Activated naive CD4-positive, alpha-beta T cell treated with anti-CD3 and anti-CD28 coated beads, Interleukin-2, amount 50 U/mL, for 16 hours (primary cell): ENCODE results near the gene JAG2.

Experiments used
- DNase-seq: peaks from one replicate; pipeline ENCODE4 v3.0.0-alpha.2; 2020

JAG2 gene

DNA sequence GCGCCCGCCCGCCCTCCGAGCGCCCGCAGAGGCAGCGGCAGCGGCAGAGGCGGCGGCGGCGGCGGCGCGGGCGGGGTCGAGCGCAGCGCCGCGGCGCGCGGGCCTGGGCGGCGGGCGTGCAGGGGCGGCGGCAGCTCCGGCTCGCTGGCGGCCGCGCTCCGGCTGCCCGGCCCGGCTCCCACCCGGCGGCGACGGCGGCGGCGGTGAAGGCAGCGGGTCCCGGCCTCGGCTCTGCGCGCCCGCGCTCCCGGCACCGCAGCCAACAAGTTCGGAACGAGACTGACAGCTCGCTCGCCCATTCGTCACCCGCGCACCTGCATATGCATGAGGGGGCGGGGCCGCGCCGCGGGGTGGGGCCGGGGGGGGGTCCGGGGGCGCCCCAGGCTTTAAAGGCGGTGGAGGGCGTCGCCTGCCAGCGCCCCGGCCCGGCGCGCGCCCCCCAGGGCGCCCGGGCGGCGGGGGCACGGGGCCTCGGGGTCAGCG lies at the start of gene JAG2:
Gene JAG2, minus strand, starts transcription at position 281 of the 483 bp plus-strand sequence. CDS start 356 bp downstream, outside the sequence.
- peak; percentile 66 for DNase-seq

DNA sequence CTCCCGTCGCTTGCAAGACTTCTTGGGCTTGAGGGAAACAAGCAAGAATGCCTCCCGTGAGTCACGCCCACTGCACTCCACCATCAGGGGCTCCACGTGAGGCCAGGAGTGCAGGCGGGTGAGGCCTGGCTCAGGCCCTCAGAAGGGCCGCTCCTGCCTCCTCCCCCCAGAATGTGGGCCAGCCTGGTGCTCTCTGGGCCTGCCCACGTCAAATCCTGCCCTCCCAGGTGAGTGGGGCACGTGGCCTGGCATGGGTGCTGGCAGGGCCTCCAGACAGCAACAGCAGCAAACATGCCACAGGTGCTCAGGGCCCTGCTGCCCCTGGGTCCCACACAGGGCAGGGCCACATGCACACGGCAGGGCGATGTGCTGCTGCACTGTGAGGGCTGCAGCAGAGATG lies 49.2 kb upstream of the JAG2 start:
- DNase-seq = no peak

DNA sequence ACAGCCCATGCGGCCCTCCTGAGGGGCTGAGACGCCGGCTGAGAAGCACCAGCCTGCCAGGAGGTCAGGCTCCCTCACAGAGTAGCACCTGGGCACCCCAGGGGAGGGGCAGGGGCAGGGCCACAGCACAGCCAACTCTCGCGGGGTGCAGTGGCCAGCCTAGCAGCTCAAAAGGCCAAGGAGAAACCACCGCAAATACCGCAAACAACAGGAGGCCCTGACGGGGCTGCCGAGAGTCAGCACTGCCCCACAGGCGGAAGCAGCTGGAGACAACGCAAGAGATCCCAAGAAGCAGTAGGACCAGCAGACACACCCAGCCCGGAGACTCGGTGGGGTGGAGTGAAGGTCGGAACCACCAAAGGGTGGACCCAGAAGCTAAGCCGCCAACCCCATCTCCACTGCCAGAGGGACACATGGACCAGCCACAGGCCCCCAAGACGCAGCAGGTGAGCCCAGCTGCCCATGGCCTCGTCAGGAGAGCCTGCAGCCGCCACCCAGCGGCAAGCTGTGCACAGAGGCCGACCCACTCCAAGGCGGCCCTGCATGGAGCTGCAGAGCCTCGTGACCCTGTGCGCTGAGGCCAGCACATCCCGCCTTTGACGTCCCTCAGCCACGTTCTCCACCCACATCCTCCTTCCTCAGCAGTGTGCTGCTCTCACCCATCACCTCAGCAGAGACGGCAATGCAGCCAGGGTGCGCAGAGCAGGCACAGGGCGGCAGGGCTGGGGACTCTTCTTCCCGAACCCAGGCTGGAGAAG lies 48.1 kb upstream of the JAG2 start:
- DNase-seq = no peak

DNA sequence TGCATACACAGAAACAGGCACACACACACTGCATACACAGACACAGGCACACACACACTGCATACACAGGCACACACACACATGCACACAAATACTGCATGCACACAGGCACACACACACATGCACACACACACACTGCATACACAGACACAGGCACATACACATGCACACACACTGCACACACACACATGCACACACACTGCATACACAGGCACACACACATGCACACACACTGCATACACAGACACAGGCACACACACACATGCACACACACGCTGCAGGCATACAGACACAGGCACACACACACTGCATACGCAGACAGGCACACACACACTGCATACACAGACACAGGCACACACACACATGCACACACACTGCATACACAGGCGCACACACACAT lies 47.0 kb upstream of the JAG2 start:
- no peak for DNase-seq

DNA sequence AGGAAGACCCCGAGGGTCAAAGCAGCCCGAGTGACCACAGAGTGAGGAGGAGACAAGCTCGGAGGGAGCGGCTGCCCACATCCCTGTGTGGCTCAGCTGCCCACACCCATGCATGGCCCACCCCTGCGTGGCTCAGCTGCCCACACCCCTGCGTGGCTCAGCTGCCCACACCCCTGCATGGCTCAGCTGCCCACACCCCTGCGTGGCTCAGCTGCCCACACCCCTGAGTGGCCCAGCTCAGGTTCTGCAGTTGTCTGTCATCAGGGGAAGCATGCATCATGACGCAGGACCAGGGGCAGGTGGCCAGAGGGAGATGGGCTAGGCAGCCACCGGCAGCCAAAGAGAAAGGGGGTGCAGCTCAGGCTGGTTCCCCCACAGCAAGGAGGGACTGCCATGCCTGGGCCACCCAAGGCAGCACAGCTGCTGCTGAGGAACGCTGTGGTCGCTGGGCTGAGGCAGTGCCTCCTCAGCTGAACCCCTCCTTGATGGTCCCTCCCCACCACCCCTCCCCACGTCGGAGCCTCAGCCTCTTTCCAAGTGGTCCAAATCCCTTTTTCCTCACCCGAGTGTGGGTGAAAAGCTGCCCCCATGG lies 45.8 kb upstream of the JAG2 start:
- no peak for DNase-seq

DNA sequence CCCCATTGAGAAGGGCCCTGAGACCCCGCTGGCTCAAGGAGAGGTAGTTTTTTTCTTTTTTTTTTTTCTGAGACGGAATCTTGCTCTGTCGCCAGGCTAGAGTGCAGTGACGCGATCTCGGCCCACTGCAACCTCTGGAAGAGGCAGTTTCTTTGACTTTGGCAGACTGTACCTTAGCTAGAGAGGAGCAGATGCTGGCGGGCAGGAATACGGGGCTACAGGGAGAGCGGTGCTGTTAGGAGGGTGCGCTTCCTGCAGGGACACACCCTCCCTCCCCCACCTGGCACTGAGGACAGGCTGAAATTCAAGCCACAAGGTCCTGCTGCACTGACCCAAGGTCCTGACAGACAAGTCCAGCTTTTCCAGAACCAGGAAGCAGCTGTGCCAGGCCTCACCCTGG lies 44.8 kb upstream of the JAG2 start:
- DNase-seq = no peak

DNA sequence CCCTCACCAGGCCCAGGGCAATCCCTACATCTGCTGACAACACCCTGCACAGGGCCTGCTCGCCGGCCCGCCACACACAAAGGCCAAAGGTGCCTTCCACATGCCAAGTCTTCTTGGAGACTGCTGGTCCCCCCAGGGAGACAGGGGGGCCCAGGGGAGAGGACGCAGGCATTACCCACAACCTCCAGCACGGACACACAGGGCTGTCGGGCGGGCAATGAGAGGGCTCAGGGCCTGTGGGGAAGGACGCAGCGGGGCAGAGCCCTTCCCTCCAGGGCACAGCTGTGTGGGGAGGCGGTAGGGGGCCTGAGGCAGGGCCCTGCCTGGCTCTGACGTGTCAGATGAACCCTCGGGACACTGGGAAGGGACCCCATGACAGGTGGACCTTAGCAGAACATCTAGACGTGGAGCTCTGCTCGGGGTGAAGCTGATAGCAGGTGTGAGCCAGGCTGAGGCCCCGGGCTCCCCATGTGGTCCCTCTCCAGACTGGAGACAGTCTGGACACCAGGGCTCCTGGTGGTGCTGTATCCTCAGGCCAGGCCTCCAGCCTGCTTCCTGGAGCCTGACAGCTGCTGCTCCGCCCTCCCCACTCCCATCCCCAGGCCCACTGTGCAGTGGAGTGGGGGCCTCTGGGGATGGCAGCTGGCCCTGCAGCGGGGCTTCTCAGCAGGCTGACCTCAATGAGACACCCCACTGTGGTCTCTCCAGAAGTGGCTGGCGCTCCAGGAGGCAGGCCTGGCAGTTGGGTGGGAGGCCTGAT lies 44.1 kb upstream of the JAG2 start:
- DNase-seq = no peak

DNA sequence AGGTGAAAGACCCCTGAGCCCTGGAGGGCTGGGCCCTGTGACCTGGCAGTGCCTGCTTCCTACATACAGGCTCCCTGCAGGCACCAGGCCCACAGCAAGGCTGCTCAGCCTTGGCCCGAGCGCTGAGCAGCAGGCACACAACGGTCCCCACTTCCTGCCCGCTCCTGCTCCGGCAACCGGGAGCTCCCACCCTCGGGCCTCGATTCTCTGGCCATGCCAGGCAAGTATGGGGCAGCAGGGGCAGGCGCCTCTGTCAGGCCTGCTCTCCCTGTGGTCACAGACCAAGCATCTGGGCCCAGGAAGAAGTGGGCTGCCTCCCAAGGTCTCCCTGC lies 43.1 kb upstream of the JAG2 start:
- DNase-seq = no peak

DNA sequence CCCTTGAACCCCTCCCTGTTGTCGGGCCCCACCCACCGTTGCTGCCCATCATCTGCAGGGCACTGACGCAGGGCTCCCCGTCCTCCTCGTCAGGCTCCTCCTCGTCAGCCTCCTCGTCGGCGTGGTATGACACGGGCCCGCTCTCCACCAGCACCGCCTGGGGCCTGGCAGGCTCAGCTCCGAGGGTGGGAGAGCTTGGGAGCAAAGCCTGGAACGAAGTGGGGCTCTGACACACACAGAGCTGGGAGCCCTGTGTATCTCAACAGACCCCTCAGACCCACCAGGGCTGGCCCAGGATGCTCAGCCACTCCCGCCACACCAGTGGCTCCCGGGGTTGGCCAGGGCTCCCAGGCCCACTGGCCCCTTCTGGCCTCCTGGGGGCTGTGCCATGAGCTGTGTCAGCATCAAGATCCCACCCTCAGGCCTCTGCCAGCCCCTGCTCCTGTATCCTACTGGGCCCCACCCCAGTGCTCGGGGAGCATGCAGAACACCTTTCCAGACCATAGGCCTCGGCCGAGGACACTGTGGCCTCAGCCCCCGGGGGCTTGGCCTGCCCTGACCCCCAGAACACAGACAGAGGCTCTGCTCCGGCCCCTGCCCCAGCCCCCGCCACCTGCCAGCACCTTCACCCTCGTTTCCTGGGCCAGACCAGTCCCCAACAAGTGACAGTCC lies 42.6 kb upstream of the JAG2 start:
- DNase-seq = no peak

DNA sequence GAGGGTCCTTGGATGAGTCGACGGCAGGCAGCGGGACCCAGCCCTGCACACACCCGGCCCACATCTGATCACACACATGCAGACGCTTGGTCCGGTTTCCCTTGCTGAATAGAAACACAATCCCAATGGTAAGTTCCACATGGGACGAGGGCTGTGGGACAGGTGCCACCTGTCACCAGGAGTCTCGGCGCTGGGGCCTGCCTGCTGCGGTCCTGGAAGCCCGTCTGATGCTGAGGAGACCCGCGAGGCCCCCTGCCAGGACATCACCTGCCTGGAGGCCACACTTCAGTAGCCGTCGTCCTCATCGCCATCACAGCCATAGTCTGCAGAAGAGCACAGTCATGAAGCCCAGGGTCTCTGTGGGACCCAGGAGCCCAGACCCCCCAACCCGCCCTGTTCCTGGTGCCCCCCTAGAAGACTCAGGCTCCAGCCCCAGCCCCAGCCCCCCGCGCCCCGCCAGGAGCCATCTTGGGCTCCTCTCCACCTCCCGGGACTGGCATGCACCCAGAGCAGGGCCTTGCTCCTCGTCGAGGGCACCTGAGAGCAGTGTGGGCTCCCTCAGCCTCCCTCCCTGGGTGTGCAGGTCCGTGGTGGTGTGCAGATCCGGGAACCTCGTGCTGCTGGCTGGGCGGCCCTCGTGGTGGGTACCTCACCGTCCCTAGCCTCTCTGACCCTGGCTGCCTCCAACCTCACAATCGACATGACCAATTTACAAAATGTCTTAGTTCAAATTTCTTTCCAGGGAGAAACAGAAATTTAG lies 41.9 kb upstream of the JAG2 start:
- no peak for DNase-seq

DNA sequence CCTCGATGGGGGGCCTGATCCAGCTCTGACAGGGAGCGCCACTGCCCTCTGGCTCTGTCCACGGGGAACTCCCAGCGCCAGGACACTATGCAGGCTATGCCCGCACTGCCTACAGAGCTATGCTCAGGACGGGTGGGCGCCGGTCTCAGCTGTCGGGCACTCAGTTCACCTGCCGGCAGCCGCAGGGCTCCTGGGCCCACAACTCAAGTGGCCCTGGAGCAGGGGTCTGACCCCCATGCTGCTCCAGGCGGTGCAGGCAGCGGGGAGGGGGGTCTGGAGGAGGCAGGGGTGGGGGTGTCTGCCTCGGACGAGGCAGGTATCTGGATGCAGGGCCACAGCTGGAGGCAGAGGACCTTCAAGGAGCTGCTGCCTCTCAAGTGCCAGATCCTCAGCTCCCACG lies 41.1 kb upstream of the JAG2 start:
- no peak for DNase-seq

DNA sequence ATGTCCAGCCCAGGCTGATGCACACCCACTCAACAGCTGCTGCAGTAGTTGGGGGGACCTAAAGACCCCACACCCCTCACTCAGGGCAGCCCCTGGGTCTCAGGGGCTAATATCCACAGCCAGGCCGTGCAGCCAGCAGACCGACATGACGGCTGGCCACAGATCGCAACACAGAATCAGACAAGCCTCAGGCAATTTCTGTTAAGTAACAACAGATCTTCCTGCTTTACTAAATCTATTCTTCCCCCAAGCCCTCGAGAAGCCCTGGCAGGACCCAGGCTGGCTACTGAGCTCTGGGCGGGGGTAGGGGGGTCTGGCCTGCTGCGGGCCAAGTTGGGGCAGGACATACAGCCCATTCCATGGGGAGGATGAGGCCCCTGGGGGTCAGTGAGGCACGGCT lies 40.5 kb upstream of the JAG2 start:
- no peak for DNase-seq

DNA sequence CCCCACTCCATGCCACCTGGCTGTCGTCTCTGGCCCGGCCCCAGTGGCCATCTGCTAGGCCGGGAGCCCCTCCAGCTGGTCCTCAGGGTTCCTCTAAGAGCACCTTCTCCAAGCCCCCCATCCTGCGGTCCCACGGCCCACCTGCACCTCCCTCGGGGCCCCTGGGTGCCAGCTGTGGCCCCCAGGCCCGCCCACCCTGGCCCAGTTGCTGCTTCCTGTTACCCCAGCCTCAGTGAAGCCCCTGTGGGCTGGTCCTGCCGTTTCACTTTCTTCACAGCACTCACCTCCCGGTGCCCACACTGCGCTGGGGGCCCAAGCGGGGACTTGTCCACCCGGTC lies 40.1 kb upstream of the JAG2 start:
- DNase-seq = no peak

DNA sequence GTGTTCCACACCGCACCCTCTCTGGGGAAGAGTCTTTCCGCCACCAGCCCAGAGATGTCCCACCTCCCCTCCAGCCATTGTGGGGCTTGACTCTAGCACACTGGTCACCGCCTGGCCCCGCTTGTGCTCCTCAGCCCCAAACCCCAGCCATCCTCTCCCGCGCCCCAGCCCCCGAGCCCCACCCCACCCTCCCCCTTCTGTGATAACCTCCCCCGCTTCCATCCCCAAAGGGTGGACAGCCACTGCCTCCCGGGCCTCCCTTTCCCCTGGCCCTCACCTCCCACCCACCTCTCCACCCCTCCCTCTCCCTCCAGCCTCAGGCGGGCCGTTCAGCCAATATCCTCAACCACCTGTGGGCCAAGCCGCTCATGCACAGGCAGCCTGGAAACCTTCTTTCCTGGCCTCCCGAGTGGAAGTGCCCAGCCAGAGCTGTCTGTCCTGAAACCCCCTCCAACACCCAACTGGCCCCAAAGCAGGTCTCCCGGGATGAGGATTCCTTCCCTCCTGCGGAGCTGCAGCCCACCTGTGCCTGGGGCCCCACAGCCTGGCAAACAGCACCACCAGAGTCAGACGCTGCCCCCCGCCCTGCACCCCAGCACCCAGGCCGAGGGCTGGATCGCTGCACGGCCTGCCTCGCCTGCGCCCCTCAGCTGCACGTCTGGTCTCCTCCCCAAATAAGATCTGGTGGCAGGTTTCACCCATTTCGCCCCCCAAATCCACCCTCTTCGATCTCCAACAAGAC lies 39.6 kb upstream of the JAG2 start:
- DNase-seq = no peak

DNA sequence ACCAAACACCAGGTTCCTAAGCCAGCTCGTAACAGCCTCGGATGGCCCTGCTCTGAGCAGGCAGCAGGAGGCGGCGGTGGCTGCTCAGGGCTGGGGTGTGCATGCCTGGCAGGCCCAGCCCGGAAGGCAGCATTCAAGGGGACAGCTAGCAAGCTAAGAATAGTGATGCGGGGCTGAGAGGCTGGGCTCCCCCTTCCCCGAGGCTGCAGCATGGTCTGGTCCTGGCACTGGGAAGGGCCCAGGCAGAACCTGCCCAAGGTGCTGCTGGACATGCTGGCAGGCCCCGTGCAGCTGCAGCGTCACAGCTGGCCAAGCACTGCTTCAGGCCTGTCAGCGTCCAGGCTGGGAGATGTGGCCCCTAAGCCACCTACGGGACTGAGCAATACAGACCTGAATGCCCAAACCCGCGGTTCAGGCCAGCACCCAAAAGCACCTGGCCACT lies 38.9 kb upstream of the JAG2 start:
- DNase-seq = no peak

DNA sequence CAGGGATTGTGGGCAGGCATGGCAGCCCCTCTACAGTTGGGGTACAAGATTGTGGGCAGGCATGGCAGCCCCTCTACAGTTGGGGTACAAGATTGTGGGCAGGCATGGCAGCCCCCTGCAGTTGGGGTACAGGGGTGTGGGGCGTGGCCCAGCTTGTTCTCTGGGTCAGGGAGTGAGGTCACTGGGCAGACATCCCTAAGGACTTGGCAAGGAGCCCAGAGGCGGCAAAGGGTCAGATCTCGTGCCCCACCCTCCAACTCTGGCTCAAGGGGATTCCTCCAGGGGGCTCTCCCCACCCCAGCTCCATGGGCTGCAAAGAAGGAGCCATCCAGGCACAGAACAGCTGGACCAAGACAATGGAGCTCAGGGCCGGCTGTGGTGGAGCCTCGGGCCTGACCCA lies 38.3 kb upstream of the JAG2 start:
- no peak for DNase-seq

DNA sequence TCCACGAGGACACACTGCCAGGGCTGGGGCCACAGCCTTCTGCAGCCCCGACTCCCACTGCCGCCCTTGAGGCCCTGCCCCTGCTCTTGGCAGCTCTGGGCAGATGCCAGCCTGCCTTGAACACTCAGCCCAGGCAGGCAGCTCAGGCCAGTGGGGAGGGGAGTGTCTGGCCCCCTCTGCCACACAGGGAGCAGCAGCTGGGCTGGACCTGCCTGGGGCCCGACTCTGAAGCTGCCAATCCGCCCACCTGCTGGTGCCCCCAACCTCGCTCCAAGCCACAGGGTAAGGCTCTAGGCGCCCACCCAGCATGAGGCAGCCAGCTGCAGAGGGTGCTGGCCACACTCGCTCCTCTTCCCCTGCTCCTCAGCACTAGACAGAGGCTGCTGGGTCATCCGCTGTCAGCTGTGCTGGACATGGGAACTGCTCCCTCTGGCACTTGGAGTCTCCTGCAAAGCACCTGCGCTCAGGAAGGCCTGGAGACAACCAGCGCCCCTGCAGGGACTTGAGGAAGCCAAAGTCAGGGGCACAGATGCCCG lies 37.2 kb upstream of the JAG2 start:
- no peak for DNase-seq

DNA sequence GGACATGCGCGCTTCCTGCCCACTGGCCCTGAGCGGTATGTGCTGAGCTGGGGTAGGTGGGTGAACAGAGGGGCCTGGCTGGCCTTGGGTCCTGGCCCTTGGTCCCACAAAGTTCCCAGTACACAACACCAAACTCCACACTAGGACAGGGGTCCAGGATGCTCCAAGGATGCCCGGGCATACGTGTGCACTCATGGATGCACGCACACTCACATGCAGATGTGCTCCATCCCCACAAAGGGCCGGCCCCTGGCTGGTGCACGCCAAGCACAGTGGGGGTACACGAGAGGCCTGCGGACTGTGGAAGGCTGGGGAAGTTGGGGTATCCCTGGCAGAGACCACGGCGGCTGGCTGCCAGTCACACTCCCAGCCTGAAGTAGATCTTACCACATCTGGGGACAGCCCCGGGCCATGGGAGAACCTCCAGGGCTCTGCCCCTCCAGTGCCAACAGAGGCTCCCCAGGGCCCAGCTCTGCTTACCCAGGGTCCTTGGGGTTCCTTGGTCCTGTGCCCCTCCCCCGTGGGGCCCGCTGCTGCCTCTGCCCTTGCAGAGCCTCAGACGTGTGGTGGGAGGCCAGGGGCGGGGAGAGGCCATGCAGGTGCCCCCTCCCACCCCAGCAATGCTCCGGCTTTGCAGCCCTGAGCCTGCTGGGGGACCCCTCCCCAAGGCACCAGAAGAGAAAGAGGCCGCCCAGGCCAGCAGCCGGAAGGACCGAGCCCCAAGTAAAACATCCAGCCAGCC lies 36.5 kb upstream of the JAG2 start:
- no peak for DNase-seq

DNA sequence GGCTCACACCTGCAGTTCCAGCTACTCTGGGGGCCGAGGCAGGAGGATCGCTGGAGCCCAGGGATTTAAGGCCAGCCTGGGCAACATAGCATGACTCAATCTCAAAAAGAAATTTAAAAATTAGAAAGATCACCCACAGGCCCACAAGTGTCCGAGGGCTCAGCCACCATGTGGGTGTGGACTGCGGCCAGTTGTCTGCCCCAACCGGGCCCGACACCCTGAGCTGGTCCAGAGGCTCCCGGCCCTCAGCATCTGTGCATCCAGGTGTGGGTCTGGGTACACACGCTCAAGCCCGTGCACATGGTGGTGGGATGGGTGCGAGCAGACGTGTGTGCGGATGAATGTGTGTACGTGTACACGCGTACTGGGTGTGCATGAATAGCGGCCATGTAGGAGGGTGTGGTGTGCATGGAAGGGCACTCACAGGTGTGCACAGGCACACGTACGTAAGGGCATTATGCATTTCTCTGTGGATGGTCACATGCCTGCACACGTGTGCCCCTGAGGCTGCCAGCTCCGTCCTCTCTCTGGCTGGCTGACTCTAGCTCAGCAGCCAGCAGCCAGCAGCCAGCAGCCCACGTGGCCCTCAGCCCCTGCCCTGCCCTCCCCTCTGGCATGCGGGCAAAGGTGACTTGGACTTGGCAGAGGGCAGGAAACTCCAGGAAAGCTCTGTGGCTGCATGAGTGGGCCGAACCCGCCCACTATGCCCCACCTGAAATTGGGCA lies 35.8 kb upstream of the JAG2 start:
- DNase-seq = no peak

DNA sequence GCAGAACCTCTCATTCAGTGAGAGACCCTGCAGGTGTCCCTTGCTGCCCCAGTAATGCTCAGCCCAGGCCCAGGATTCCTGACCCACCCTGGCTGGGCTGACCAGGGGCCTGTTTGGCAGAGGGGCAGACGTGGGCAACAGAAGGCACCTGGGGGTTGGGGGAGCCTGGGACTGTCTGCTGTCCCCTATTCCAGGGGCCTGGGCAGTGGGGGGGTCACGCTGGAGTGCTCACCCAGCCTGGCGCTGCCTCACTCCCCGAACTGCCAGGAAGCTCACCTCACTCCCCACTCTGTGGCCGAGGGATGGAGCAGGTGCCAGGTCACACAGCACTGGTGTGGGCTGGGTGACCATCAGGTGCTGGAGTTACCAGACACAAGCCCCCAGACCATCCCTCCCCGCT lies 35.1 kb upstream of the JAG2 start:
- DNase-seq = no peak
